OCI-LY3 (cell line): ENCODE data around the gene SLC1A7.

ENCODE experiments used
- EZH2phosphoT487 ChIP-seq: fragments of 200-600 bp; shearing (Covaris generic); IDR thresholded peaks from 2 replicates; pipeline ENCODE4 v1.6.1; 2018; ENCODE audit warnings: antibody characterized with exemption, mixed run types, low read depth
- TF ChIP-seq, protein P1 (sequence below): fragments of 200-600, 300-600 bp; sonication (generic); IDR thresholded peaks from 2 replicates; pipeline ENCODE4 v1.5.1; 2014; ENCODE audit warnings: antibody characterized with exemption, low read length, low read depth

DNA sequence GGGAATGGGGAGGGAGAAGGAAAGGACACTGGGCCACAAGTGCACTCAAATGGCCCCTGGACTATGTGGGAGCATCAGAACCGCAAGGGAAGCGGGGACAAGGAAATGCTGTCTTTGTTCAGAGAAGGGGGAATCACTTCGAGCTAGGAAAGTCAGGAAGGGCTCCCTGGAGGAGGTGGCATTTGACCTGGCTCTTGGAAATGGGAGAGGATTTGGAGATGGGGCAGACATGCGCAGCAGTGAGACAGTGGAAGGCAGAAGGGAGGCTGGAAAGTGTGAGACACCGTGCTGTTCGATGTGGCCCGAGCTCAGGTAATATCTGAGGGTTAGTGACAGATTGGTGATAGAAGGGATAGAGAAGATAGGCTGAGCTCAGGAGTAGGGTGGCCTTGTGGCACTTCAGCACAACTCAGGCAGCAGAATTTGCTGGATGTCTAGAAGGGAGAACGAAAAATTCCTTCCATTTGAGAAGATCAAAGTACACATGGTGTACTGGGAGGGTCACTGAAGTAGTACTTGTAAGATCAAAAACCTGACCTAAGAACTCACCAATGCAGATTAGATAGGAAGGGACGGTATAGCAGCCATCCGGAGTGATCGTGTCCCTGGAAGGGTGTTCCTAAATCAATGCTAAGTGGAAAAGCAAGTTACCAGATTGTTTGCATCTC lies 25.4 kb downstream of the SLC1A7 start:
- TF ChIP-seq, protein P1, sequence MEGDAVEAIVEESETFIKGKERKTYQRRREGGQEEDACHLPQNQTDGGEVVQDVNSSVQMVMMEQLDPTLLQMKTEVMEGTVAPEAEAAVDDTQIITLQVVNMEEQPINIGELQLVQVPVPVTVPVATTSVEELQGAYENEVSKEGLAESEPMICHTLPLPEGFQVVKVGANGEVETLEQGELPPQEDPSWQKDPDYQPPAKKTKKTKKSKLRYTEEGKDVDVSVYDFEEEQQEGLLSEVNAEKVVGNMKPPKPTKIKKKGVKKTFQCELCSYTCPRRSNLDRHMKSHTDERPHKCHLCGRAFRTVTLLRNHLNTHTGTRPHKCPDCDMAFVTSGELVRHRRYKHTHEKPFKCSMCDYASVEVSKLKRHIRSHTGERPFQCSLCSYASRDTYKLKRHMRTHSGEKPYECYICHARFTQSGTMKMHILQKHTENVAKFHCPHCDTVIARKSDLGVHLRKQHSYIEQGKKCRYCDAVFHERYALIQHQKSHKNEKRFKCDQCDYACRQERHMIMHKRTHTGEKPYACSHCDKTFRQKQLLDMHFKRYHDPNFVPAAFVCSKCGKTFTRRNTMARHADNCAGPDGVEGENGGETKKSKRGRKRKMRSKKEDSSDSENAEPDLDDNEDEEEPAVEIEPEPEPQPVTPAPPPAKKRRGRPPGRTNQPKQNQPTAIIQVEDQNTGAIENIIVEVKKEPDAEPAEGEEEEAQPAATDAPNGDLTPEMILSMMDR, result no peak
- no peak for TF ChIP-seq EZH2phosphoT487
